HG02623 (cell line): Measurements from ENCODE around the gene LTV1.
A peak's percentile ranks its signal among the peaks of the same experiment; 100 is the strongest.
"Not testable (repeated sequence)": the region's sequence is repeated elsewhere in the genome, so short reads cannot be mapped to it uniquely, and the experiment has no call there.

Source experiments
- ATAC-seq: cut with Tn5 transposase; IDR thresholded peaks from one replicate; pipeline ENCODE4 v1.9.1; 2021; ENCODE audit warnings: moderate library complexity; ENCODE audit not compliant: unreplicated experiment

Gene LTV1

GRCh38 chr6:143842902-143843676, at the start of gene LTV1:
Gene LTV1 (plus strand): TSS chr6:143843338. CDS start chr6:143843478, 140 bp downstream.
- peak; percentile 100 for ATAC-seq

GRCh38 chr6:143796551-143796950, 46.6 kb upstream of the LTV1 start:
- not testable (repeated sequence) for ATAC-seq

- not testable (repeated sequence) for ATAC-seq
Observed at GRCh38 chr6:143798487-143798886, 44.7 kb upstream of the LTV1 start.

- ATAC-seq, result no peak
Observed at GRCh38 chr6:143802833-143803565, 40.1 kb upstream of the LTV1 start.

GRCh38 chr6:143803769-143804568, 39.2 kb upstream of the LTV1 start:
- ATAC-seq, result no peak

GRCh38 chr6:143804835-143805239, 38.3 kb upstream of the LTV1 start:
- ATAC-seq, result no peak

GRCh38 chr6:143806282-143807102, 36.6 kb upstream of the LTV1 start:
- ATAC-seq, result no peak

- ATAC-seq, result no peak
Observed at GRCh38 chr6:143807103-143807772, 35.9 kb upstream of the LTV1 start.

- no peak for ATAC-seq
Observed at GRCh38 chr6:143810745-143811144, 32.4 kb upstream of the LTV1 start.

- no peak for ATAC-seq
Observed at GRCh38 chr6:143811501-143812157, 31.5 kb upstream of the LTV1 start.

- no peak for ATAC-seq
Observed at GRCh38 chr6:143817621-143818020, 25.5 kb upstream of the LTV1 start.

- ATAC-seq, result no peak
Observed at GRCh38 chr6:143821359-143821758, 21.8 kb upstream of the LTV1 start.

- no peak for ATAC-seq
Observed at GRCh38 chr6:143822584-143823024, 20.5 kb upstream of the LTV1 start.

GRCh38 chr6:143823548-143823947, 19.6 kb upstream of the LTV1 start:
- ATAC-seq, result no peak

GRCh38 chr6:143828572-143828971, 14.6 kb upstream of the LTV1 start:
- no peak for ATAC-seq

GRCh38 chr6:143836150-143836549, 7.0 kb upstream of the LTV1 start:
- ATAC-seq, result no peak

GRCh38 chr6:143838395-143838794, 4.7 kb upstream of the LTV1 start:
- no peak for ATAC-seq

- no peak for ATAC-seq
Observed at GRCh38 chr6:143839196-143839595, 3.9 kb upstream of the LTV1 start.

GRCh38 chr6:143840595-143841265, 2.4 kb upstream of the LTV1 start:
- no peak for ATAC-seq
